WTC11 (cell line): ENCODE measurements around the gene ZSWIM3. TPM values are rescaled to one million over a fixed set of nuclear protein-coding genes. Genes with fewer than 3 reads are reported as not detected.
A peak's percentile ranks its signal among the peaks of the same experiment; 100 is the strongest.

ENCODE experiments used
- ATAC-seq: fragments of 200-7000 bp; cut with Tn5 transposase; 2 replicates; pipeline ENCODE4 v1.10.0; 2021; ENCODE audit warnings: mild to moderate bottlenecking, moderate library complexity
- CTCF ChIA-PET: fragments of 300-600 bp; sonication (Branson Sonifier 250); formaldehyde crosslinking; loops from one replicate; lab custom pipeline; 2021; ENCODE audit warnings: antibody characterized with exemption; lab: Charles Lee
- POLR2A ChIA-PET: fragments of 350-600 bp; sonication (Branson Sonifier 250); formaldehyde crosslinking; loops from one replicate; lab custom pipeline; 2021; ENCODE audit warnings: antibody characterized with exemption; lab: Charles Lee
- DNase-seq: peaks from one replicate; pipeline ENCODE4 v3.0.0; 2021; ENCODE audit warnings: low spot score
- H3K27ac Mint-ChIP-seq: 2 replicates; pipeline ENCODE4 v1.8.0; 2021; ENCODE audit warnings: mixed read lengths
- H3K27me3 Mint-ChIP-seq: 2 replicates; pipeline ENCODE4 v1.8.0; 2021; ENCODE audit warnings: low read depth, mild to moderate bottlenecking, moderate library complexity, mixed read lengths
- H3K36me3 Mint-ChIP-seq: 2 replicates; pipeline ENCODE4 v1.8.0; 2021; ENCODE audit warnings: mixed read lengths
- H3K4me1 Mint-ChIP-seq: 2 replicates; pipeline ENCODE4 v1.8.0; 2022; ENCODE audit warnings: mixed read lengths
- H3K4me3 Mint-ChIP-seq: 2 replicates; pipeline ENCODE4 v1.8.0; 2021; ENCODE audit warnings: mild to moderate bottlenecking, moderate library complexity, mixed read lengths
- H3K9me3 Mint-ChIP-seq: 2 replicates; pipeline ENCODE4 v1.8.0; 2021; ENCODE audit warnings: mixed read lengths
- AR ChIP-seq: fragments of 250-450 bp; sonication (Bioruptor Pico); IDR thresholded peaks from 2 replicates; pipeline ENCODE4 v1.9.0; 2021; ENCODE audit warnings: mild to moderate bottlenecking
- ARID4B ChIP-seq: sonication (generic); formaldehyde crosslinking; IDR thresholded peaks from 2 replicates; pipeline ENCODE4 v1.8.0; 2023; ENCODE audit warnings: missing genetic modification reagents, mild to moderate bottlenecking, borderline replicate concordance
- ATF3 ChIP-seq: sonication (generic); formaldehyde crosslinking; conservative IDR thresholded peaks from 2 replicates; pipeline ENCODE4 v1.8.1; 2022; ENCODE audit warnings: mild to moderate bottlenecking, missing genetic modification reagents
- ERG ChIP-seq: fragments of 250-450 bp; sonication (Bioruptor Pico); IDR thresholded peaks from 2 replicates; pipeline ENCODE4 v1.8.0; 2021; ENCODE audit warnings: mild to moderate bottlenecking
- ESRRA ChIP-seq: sonication (generic); formaldehyde crosslinking; IDR thresholded peaks from 2 replicates; pipeline ENCODE4 v1.8.1; 2022; ENCODE audit warnings: mild to moderate bottlenecking, missing genetic modification reagents, borderline replicate concordance
- JUN ChIP-seq: sonication (generic); formaldehyde crosslinking; IDR thresholded peaks from 2 replicates; pipeline ENCODE4 v1.8.0; 2023; ENCODE audit warnings: mild to moderate bottlenecking, missing genetic modification reagents
- NR2C2 ChIP-seq: sonication (generic); formaldehyde crosslinking; IDR thresholded peaks from 2 replicates; pipeline ENCODE4 v1.8.0; 2022; ENCODE audit warnings: mild to moderate bottlenecking, missing genetic modification reagents
- PRRX2 ChIP-seq: fragments of 250-450 bp; sonication (Bioruptor Pico); IDR thresholded peaks from 2 replicates; pipeline ENCODE4 v1.8.0; 2021; ENCODE audit warnings: mild to moderate bottlenecking
- SMAD3 ChIP-seq: sonication (generic); formaldehyde crosslinking; IDR thresholded peaks from 2 replicates; pipeline ENCODE4 v1.8.0; 2022; ENCODE audit warnings: missing genetic modification reagents, mild to moderate bottlenecking, borderline replicate concordance
- ZNF532 ChIP-seq: fragments of 250-450 bp; sonication (Bioruptor Pico); IDR thresholded peaks from 2 replicates; pipeline ENCODE4 v1.9.0; 2021; ENCODE audit warnings: mild to moderate bottlenecking, borderline replicate concordance
- total RNA-seq: library from RNA; stranded (reverse); gene quantifications from 3 replicates; pipeline ENCODE4 v1.2.3, GENCODE V29; 2021
- TF ChIP-seq, protein P1 (sequence below): sonication (generic); formaldehyde crosslinking; IDR thresholded peaks from 2 replicates; pipeline ENCODE4 v1.8.1; 2023; ENCODE audit warnings: mild to moderate bottlenecking, missing genetic modification reagents

The ZSWIM3 gene
- total RNA-seq, 1 experiment from 2014 or later, result 3.4 TPM

DNA sequence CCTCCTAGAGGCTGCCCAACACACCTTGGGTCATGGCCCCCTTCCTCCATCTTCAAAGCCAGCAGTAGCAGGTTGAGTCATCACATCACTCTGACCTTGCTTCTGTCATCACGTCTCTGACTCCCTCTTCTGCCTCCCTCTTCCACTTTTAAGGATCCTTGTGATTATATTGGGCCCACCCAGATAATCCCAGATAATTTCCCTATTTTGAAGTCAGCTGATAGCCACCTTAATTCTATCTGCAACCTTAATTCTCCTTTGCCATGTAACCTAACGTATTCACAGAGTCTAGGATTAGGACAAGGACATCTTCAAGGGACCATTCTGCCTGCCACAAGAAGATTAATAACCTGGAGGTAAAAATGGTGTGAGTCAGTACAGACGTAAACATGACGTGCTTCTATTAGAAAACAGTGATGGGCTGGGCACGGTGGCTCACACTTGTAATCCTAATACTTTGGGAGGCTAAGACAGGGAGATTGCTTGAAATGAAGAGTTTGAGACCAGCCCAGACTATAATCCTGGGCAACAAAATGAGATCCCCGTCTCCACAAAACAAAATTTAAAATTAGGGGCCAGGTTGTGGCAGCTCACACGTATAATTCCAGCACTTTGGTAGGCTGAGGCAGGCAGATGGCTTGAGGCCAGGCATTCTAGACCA is 3.3 kb downstream of the ZSWIM3 start (continued):
- no peak for TF ChIP-seq ZNF532
- TF ChIP-seq SMAD3, result no peak
- TF ChIP-seq AR (CRISPR knock-in tag), result no peak
- no peak for TF ChIP-seq ESRRA (CRISPR knock-in tag)
- TF ChIP-seq ARID4B (CRISPR knock-in tag), result no peak
- TF ChIP-seq PRRX2 (CRISPR knock-in tag), result no peak
- no peak for TF ChIP-seq JUN (CRISPR knock-in tag)
- TF ChIP-seq, protein P1, sequence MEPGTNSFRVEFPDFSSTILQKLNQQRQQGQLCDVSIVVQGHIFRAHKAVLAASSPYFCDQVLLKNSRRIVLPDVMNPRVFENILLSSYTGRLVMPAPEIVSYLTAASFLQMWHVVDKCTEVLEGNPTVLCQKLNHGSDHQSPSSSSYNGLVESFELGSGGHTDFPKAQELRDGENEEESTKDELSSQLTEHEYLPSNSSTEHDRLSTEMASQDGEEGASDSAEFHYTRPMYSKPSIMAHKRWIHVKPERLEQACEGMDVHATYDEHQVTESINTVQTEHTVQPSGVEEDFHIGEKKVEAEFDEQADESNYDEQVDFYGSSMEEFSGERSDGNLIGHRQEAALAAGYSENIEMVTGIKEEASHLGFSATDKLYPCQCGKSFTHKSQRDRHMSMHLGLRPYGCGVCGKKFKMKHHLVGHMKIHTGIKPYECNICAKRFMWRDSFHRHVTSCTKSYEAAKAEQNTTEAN (CRISPR knock-in tag), result no peak

GRCh38 chr20:45861221-45862075 is 4.0 kb downstream of the ZSWIM3 start:
- Mint-ChIP-seq H3K4me1 (peaks cover 25% of the 10 kb centered on the region), H3K27ac (peak overlapping the region; percentile 11; the same call in 1 of the 2 replicates)
- CTCF ChIA-PET, result no interaction called here

More at GRCh38 chr20:45861221-45862075, 4.0 kb downstream of the ZSWIM3 start:
- H3K36me3 Mint-ChIP-seq, result no peaks in the 10 kb centered on the region
- H3K9me3 Mint-ChIP-seq, result no peaks in the 10 kb centered on the region
- no peaks in the 10 kb centered on the region for H3K27me3 Mint-ChIP-seq
- DNase-seq (no peak), ATAC-seq (no peak)
- TF ChIP-seq ERG (CRISPR knock-in tag) (no peak), ATF3 (CRISPR knock-in tag) (no peak), NR2C2 (no peak)
- POLR2A ChIA-PET, result no interaction called here
- H3K4me3 Mint-ChIP-seq, result no peak overlapping the region
